Gastroesophageal sphincter (tissue), 3 donors: Measurements from ENCODE around the gene ABCG4.

ENCODE experiments used
- CTCF ChIP-seq, 4 experiments: fragments of 200-600 bp in 2 of 4; fragments of 450-650 bp in 2 of 4; sonication (generic) in 1 of 4; IDR thresholded peaks; one replicate each; pipeline ENCODE4 v1.5.1; 2017 to 2019; ENCODE audit warnings: antibody characterized with exemption in 4 of 4, mild to moderate bottlenecking in 2 of 4, moderate library complexity in 2 of 4
- POLR2A ChIP-seq, 2 donors: fragments of 450-650 bp; IDR thresholded peaks; one replicate each; pipeline ENCODE4 v1.6.1; 2017; ENCODE audit warnings: antibody characterized with exemption in 2 of 2, mild to moderate bottlenecking in 2 of 2, moderate library complexity in 1 of 2
- POLR2AphosphoS5 ChIP-seq: sonication (generic); formaldehyde crosslinking; IDR thresholded peaks from one replicate; pipeline ENCODE4 v1.6.1; 2017; ENCODE audit warnings: antibody characterized with exemption

- TF ChIP-seq CTCF (IDR thresholded peaks at IDR 0.05) = no peak
- no peak for TF ChIP-seq POLR2AphosphoS5
- TF ChIP-seq POLR2A (IDR thresholded peaks at IDR 0.05) = no peak
Observed at GRCh38 chr11:119179983-119180382, 31.1 kb downstream of the ABCG4 start.
